ENCODE data around the gene MAPKAP1. TPM values are rescaled to one million over a fixed set of nuclear protein-coding genes. Genes with fewer than 3 reads are reported as not detected.
A peak's percentile ranks its signal among the peaks of the same experiment; 100 is the strongest.

The MAPKAP1 gene
- total and polyA plus RNA-seq, 9 of the 15 experiments (the other 6 are each of a cell fraction or from before 2014, with no cell fraction given) = 2.6 to 82.1 (median 61.1) TPM

- Histone ChIP-seq H3K27me3 (ENCODE audit: control insufficient read depth in 2 of 2, insufficient read depth in 2 of 2, low read length in 2 of 2) (no peaks in the 10 kb centered on the region), H3K79me2 (ENCODE audit: control insufficient read depth, insufficient read depth, low read length) (no peaks in the 10 kb centered on the region), H3K9me3 (replicated peaks; ENCODE audit: control insufficient read depth, insufficient read depth, low read depth, low read length) (no peaks in the 10 kb centered on the region), H3K36me3 (ENCODE audit: control insufficient read depth, insufficient read depth, low read length) (no peaks in the 10 kb centered on the region), H3K27ac (ENCODE audit: extremely low read depth, low read depth, low read length) (no peak overlapping the region), H3K4me2 (ENCODE audit: insufficient read depth, low read length) (no peak overlapping the region), H3K4me1 (replicated peaks in 1 of 2; ENCODE audit: control insufficient read depth in 2 of 2, insufficient read depth in 2 of 2, low read length in 2 of 2) (peaks cover 3 to 17% of the 10 kb centered on the region in 2 experiments; a peak in 4 of 5 replicates), H4K20me1 (replicated peaks; ENCODE audit: control insufficient read depth, insufficient read depth, low read length) (no peaks in the 10 kb centered on the region), H3K4me3 (no peak overlapping the region), H2AFZ (ENCODE audit: low read depth, low read length) (no peak overlapping the region), H3K9me1 (ENCODE audit: control insufficient read depth, insufficient read depth, low read length) (no peaks in the 10 kb centered on the region), H3K9ac (ENCODE audit: insufficient read depth in 1 of 2, low read depth in 2 of 2, low read length in 2 of 2) (no peak overlapping the region)
- CTCF ChIA-PET (ENCODE audit: low intra/inter-chr PET ratio) = no interaction called here
- no peak for TF ChIP-seq ZNF212 (CRISPR knock-in tag; IDR thresholded peaks at IDR 0.05)
- BruUV-seq (replicated peaks) = no TSS peak
- no peak for DNase-seq (ENCODE audit: extremely low read depth in 1 of 4, low spot score in 3 of 4)
- in situ Hi-C loops (cut with MboI) (no loop called here), intact Hi-C loops (cut with micrococcal nuclease) (no loop called here)
- peak; percentile 37 for FAIRE-seq
- WGBS (ENCODE audit: insufficient coverage, low coverage, missing lambda C conversion rate) = 29% methylated on average over 3 of the region's 3 CpGs
- ATAC-seq = no peak
- POLR2A ChIA-PET = no interaction called here
These were observed 288.6 kb downstream of the MAPKAP1 start for GRCh38 chr9:125418404-125418803.

DNA sequence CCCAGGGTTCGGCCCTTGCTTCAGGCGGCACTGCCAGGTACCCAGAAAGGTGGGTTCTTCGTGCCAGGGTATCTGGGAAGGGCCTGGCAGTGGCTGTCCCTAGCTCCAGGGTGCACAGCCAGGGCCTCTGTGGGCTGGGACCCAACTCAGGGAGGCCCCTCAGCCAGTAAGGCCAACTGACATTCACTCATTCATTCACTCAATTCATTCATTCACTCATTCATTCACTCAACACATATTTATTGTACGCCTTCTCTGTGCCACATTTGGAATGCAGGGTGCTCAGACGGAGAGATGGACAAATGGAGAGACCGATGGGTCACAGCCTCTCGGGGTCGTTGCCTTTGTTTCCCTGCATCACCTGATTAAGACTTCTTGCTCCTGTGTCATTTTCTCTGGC lies 290.5 kb downstream of the MAPKAP1 start:
- Histone ChIP-seq H3K4me3 (no peak overlapping the region), H3K9me1 (ENCODE audit: control insufficient read depth, insufficient read depth, low read length) (no peaks in the 10 kb centered on the region), H3K36me3 (ENCODE audit: control insufficient read depth, insufficient read depth, low read length) (no peaks in the 10 kb centered on the region), H3K79me2 (ENCODE audit: control insufficient read depth, insufficient read depth, low read length) (no peaks in the 10 kb centered on the region), H3K4me1 (replicated peaks in 1 of 2; ENCODE audit: control insufficient read depth in 2 of 2, insufficient read depth in 2 of 2, low read length in 2 of 2) (peaks cover 0 to 11% of the 10 kb centered on the region in 2 experiments; a peak in 3 of 5 replicates), H3K27me3 (ENCODE audit: control insufficient read depth in 2 of 2, insufficient read depth in 2 of 2, low read length in 2 of 2) (no peaks in the 10 kb centered on the region), H3K9me3 (replicated peaks; ENCODE audit: control insufficient read depth, insufficient read depth, low read depth, low read length) (no peaks in the 10 kb centered on the region), H3K27ac (ENCODE audit: extremely low read depth, low read depth, low read length) (no peak overlapping the region), H4K20me1 (replicated peaks; ENCODE audit: control insufficient read depth, insufficient read depth, low read length) (no peaks in the 10 kb centered on the region), H2AFZ (ENCODE audit: low read depth, low read length) (no peak overlapping the region), H3K9ac (ENCODE audit: insufficient read depth in 1 of 2, low read depth in 2 of 2, low read length in 2 of 2) (no peak overlapping the region; a peak in 1 of 4 replicates), H3K4me2 (ENCODE audit: insufficient read depth, low read length) (no peak overlapping the region)
- ChIA-PET CTCF (ENCODE audit: low intra/inter-chr PET ratio) (no interaction called here), POLR2A (interaction anchor here (0.6 kb wide), 2 partner anchors 52 to 398 kb away, joined by 3 read pairs; no protein-coding TSS in a partner anchor)
- FAIRE-seq (no peak), DNase-seq (ENCODE audit: extremely low read depth in 1 of 4, low spot score in 3 of 4) (no peak), ATAC-seq (no peak)
- TF ChIP-seq PRMT5 (CRISPR knock-in tag; IDR thresholded peaks at IDR 0.05) (no peak), NCOA4 (IDR thresholded peaks at IDR 0.05; ENCODE audit: partially characterized antibody) (no peak), ZNF24 (IDR thresholded peaks at IDR 0.05) (peak; percentile 92)
- in situ Hi-C loops (cut with MboI) = no loop called here
- BruUV-seq (replicated peaks) = no TSS peak
- 50% methylated on average over 8 of the region's 8 CpGs for WGBS (ENCODE audit: insufficient coverage, low coverage, missing lambda C conversion rate)
- intact Hi-C loops (cut with micrococcal nuclease) = no loop called here

Measured in K562 (cell line).